NOMO-1 treated with DMSO at 0.1 percent for 48 hours (cell line): ENCODE data around the gene PPAT.
"Not testable (repeated sequence)": the region's sequence is repeated elsewhere in the genome, so short reads cannot be mapped to it uniquely, and the experiment has no call there.

Source experiments
- DNase-seq: peaks from one replicate; lab custom pipeline; 2025; ENCODE audit not compliant: unreplicated experiment; lab: John Stamatoyannopoulos, UW

The PPAT gene

DNA sequence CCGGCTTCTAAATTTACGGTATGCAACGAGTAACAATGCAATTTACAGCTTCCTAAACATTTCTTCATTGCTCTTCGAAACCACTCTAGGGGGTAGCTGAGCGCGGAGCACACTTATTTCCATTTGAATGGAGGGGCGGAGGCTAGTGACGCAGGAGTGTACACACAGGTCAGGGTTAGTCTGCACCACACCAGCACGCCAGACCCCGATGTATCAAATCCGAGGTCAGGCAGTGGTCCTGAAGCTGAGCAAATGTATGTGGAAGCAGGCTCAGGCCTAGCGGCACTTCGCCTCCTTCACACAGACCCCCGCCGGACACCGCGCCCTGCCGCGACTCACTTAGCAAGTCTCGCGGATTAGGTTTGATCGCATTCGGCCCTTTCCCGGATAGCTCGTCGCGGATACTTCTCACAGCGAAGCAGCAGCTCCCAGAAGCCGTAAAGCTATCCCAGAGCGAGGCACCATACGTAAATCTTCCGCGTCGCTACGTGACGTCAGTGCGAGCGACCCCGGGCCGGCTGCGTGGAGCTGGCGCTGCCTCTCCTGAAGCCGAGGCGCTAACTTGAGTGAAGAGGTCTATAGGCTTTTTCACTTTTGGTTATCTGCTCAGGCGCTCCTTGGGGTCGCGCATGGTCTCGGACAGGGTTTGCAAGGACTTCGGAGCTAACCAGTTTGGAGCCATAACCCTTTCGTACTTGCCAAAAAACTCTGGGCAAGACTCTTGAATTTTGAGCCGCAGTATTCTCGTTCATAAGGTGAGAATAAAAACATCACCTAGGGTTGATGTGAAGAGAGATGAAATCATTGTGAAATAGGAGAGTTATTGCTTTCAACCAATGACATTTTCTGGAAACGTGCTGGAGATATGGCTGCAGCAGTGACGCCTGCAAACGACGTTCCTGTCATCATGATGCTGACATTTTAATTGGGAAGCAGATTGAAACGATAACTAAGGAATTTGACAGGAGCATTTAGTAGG, 48.1 kb downstream of the PPAT start, which contains the start of gene AASDH:
AASDH (minus strand) TSS at position 469 of the 979 bp plus-strand sequence. CDS start 3,192 bp downstream, outside the sequence.
- peak; percentile 93 for DNase-seq

DNA sequence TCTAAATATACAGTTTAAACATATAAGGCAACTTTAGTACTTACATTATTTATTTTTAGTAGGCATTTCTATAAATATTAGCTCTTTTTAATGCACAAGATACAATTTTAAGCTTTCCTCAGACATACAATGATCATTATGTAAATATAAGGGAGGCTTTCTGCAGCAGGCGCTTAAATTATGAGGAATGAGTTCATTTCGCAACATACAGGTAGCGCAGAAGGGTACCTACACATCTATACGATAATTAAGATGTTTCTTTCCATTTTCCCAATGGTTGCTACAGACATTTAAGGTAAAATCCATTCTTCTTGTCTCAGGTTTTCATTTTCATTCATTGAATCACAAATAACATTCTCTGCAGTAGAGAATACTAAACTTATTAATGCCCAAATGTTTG, 49.3 kb downstream of the PPAT start:
- no peak for DNase-seq

DNA sequence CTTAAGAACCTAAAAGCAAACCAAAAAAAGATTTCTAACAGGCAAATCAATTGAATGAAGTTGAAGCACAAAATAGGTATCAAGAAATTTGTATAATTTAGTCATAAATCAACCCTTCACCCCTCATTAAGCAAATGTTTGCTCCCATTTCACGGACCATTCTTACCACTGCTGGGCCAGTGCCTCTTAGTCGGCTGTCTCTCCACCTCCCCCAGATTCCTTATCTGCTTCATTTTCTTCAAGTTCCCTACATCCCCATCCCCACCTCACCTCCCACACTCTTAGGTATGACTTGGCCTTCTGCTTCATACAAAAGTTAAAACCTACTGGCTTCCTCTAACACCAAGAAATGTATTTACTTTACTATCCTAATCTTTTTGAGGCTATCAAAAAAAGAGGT, 60.0 kb downstream of the PPAT start:
- DNase-seq: no peak

DNA sequence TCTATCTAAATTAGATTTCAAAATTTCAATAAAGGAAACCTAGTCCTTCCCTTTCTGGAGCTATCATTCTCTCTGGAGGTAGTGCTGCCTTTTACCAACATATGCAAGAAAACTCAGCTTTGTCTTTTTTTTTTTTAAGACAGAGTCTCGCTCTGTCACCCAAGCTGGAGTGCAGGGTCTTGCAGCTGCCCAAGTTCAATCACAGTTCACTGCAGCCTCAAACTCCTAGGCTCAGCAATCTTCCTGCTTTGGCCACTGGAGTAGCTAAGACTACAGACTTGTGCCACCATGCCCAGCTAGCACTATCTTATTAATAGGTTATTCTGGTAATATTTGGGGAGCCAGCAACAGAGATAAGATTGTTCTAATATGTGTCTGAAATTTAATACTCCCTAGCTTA, 60.5 kb downstream of the PPAT start:
- DNase-seq: no peak

DNA sequence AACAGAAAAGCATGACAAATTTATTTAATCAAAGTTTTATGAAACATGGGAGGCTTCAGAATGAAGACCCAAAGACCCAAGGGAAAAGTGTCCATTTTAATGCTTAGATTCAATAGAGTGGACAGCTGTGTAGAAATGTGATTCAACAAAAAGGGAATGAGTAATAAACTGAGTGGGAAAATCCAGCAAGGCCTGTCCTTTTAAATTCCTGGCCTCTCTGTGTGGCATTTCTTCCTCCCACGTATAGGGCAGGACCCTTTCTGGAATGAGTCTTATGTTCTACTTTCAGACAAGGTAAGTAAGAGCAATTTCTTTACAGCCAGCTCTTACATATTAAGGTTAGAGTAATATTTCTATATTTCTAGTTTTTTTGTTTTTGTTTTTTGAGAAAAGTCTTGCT, 62.6 kb downstream of the PPAT start:
- DNase-seq: no peak

DNA sequence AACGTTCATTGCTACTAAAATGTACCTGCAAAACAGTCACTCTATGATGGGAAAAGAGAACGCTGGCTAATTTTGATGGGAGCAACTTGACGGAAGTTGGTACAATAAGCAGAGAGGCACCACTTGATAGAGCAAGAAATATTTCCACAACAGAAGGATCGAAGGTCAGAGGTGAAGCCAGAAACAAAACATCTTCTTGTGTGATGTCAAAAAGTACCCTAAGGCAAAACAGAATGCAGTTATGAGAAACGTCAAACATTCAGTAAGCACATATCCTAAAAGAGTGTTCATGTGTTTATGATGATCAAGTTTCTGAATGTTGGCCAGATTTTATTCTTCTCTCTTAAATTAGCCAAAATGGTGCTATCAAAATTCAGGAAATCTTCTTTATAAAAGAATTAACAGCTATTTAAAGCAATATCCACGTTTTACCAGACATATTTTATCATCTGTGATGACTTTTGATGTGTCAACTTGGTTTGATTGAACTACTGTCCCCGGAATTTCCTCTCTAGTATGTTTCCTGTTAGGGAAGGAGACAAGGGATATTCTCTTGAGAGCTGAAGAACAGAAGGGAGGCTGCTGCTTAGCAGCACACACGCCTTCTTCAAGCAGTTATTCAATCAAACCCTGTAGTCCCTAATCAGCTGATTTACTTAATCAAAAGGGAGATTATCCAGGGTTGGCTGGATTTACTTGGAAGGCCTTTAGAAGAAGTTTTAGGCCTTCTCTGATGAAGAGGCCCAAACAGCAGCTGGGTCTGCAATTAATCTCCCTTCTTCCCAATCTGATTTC, 63.8 kb downstream of the PPAT start:
- no peak for DNase-seq

DNA sequence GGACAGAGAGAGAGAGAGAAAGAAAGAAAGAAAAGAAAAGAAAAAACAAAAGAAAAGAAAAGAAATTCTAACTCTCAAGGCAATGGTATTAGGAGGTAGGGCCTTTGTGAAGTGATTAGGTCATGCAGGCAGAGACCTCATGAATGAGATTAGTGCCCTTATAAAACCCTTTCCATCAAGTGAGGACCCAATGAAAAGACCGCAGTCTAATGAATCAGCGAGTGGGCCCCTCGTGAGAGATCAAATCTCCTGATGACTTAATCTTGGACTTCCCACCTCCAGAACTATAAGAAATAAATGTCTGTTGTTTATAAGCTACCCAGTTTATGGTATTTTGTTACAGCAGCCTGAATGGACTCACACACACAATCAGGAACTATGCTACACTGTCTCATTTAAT, 65.0 kb downstream of the PPAT start:
- no peak for DNase-seq

DNA sequence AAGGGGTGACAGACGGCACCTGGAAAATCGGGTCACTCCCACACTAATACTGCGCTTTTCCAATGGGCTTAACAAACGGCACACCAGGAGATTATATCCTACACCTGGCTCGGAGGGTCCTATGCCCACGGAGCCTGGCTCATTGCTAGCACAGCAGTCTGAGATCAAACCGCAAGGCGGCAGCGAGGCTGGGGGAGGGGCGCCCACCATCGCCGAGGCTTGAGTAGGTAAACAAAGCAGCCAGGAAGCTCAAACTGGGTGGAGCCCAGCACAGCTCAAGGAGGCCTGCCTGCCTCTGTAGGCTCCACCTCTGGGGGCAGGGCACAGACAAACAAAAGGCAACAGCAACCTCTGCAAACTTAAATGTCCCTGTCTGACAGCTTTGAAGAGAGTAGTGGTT, 72.4 kb downstream of the PPAT start:
- DNase-seq: not testable (repeated sequence)

DNA sequence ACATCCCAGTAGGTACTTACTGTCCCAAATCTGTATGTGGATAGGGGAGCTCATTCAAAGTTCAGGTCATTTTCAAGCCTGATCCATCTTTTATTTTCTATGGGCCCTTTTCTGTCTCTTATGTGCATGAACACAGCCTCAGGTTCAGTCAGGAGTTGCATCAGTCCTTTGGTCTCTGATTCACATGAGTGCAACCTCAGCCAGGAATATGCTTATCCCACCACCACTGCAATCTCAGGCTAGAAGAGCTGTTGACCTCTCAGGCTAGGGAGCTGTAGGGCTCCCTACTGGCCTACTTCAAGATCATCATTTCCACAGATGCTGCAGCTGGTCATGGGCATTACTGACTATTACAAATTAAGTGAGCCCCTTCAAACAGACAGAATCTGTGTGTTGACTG, 75.3 kb downstream of the PPAT start:
- no peak for DNase-seq

DNA sequence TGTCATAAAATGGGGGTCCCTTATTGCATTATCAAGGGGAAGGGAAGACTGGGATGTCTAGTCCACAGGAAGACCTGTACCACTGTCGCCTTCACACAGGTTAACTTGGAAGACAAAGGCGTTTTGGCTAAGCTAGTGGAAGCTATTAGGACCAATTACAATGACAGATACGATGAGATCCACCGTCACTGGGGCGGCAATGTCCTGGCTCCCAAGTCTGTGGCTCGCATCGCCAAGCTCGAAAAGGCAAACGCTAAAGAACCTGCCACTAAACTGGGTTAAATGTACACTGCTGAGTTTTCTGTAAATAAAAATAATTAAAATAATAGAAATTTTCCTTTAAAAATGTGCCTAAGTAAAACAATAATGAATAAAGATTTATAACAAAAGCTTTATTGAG, 78.8 kb downstream of the PPAT start:
- DNase-seq: no peak

DNA sequence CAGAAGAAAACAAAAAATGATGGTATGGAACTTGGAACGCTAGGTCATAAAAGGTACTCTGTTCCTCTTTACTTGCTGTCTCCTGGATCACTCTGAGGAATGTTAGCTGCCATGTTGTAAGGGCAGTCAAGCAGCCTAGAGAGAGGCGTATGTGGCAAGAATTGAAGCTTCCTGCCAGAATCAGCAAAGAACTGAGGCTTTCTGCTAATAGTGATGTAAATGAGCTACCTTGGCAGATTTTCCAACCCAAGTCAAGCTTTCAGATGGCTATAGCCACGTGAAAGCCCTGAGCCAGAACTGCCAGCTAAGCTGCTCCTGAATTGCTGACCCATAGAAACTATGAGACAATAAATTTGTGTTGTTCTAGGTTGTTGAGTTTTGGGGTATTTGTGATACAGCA, 86.8 kb downstream of the PPAT start:
- no peak for DNase-seq

DNA sequence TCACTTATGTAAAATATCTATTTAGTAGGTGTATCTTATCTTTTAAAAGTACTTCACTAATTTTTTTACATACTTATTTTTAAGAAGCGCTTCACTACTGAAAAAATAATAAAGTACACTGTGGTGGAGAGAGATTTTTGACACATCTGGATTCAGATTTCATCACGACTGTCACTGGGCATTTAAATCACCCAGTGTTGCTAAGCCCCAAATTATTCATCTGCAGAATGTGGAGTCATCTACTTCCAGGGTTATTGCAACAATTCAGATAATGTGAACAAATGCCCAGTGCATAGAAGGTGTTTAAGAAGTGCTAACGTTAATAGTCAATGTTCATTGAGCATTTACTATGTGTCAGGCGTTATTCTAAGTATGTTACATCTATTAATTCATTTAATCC, 90.0 kb downstream of the PPAT start:
- no peak for DNase-seq
